SU-DHL-6 (cell line): Measurements from ENCODE around the gene MPHOSPH6.

Experiments used
- H2AFZ ChIP-seq: fragments of 200-600 bp; sonication (generic); 2 replicates; pipeline ENCODE4 v1.6.1; 2014; ENCODE audit warnings: low read depth, mild to moderate bottlenecking, moderate library complexity, mixed read lengths, antibody characterized with exemption, low read length; ENCODE audit not compliant: severe bottlenecking
- H3F3A ChIP-seq: fragments of 200-600 bp; shearing (Covaris generic); 2 replicates; pipeline ENCODE4 v1.6.0; 2016; ENCODE audit warnings: antibody characterized with exemption, mild to moderate bottlenecking; ENCODE audit not compliant: insufficient read depth
- H3K27ac ChIP-seq: fragments of 200-600 bp; sonication (generic); 2 replicates; pipeline ENCODE4 v1.5.1; 2016; ENCODE audit warnings: low read depth, mild to moderate bottlenecking, low read length, moderate library complexity, mixed read lengths
- H3K27me3 ChIP-seq: fragments of 200-600 bp; sonication (generic), shearing (Covaris generic); 2 replicates; pipeline ENCODE4 v1.6.0; 2014; ENCODE audit warnings: mild to moderate bottlenecking, low read length
- H3K36me3 ChIP-seq: fragments of 200-600 bp; sonication (generic); 2 replicates; pipeline ENCODE4 v1.6.1; 2014; ENCODE audit warnings: mild to moderate bottlenecking, low read length, mixed read lengths
- H3K4me2 ChIP-seq: fragments of 300-600, 200-600 bp; shearing (Covaris generic), sonication (generic); 2 replicates; pipeline ENCODE4 v1.6.0; 2014; ENCODE audit warnings: low read length, low read depth, mild to moderate bottlenecking; ENCODE audit not compliant: poor library complexity, severe bottlenecking
- H3K4me3 ChIP-seq: fragments of 200-600 bp; sonication (generic); 2 replicates; pipeline ENCODE4 v1.5.1; 2014; ENCODE audit warnings: antibody characterized with exemption, low read length, mild to moderate bottlenecking, mixed read lengths; ENCODE audit not compliant: insufficient read depth, poor library complexity, severe bottlenecking
- H3K79me2 ChIP-seq: fragments of 200-600 bp; sonication (generic); 2 replicates; pipeline ENCODE4 v1.6.1; 2014; ENCODE audit warnings: mild to moderate bottlenecking, low read length, moderate library complexity; ENCODE audit not compliant: insufficient read depth
- H3K9ac ChIP-seq: fragments of 200-600 bp; sonication (generic); 2 replicates; pipeline ENCODE4 v1.7.0; 2014; ENCODE audit warnings: mild to moderate bottlenecking, low read length
- H3K9me2 ChIP-seq: fragments of 200-600 bp; sonication (generic); replicated peaks from 2 replicates; pipeline ENCODE4 v1.6.1; 2014; ENCODE audit warnings: low read length; ENCODE audit not compliant: insufficient read depth
- H3K9me3 ChIP-seq: fragments of 200-600 bp; sonication (generic); 2 replicates; pipeline ENCODE4 v1.6.1; 2014; ENCODE audit warnings: low read length, mixed read lengths; ENCODE audit not compliant: insufficient read depth
- H4K20me1 ChIP-seq: fragments of 200-600 bp; sonication (generic); 2 replicates; pipeline ENCODE4 v1.6.1; 2014; ENCODE audit warnings: low read depth, mild to moderate bottlenecking, antibody characterized with exemption, low read length, moderate library complexity, mixed read lengths
- EZH2phosphoT487 ChIP-seq: fragments of 200-600 bp; sonication (generic), shearing (Covaris generic); conservative IDR thresholded peaks from 2 replicates; pipeline ENCODE4 v1.6.1; 2018; ENCODE audit warnings: mild to moderate bottlenecking, antibody characterized with exemption, low read length, moderate library complexity, mixed read lengths
- TF ChIP-seq, protein P1 (sequence below): fragments of 200-600 bp; sonication (generic); IDR thresholded peaks from one replicate; pipeline ENCODE4 v1.5.1; 2017; ENCODE audit warnings: antibody characterized with exemption, mild to moderate bottlenecking, low read length, moderate library complexity; ENCODE audit not compliant: insufficient read depth, poor library complexity, severe bottlenecking

MPHOSPH6 gene

DNA sequence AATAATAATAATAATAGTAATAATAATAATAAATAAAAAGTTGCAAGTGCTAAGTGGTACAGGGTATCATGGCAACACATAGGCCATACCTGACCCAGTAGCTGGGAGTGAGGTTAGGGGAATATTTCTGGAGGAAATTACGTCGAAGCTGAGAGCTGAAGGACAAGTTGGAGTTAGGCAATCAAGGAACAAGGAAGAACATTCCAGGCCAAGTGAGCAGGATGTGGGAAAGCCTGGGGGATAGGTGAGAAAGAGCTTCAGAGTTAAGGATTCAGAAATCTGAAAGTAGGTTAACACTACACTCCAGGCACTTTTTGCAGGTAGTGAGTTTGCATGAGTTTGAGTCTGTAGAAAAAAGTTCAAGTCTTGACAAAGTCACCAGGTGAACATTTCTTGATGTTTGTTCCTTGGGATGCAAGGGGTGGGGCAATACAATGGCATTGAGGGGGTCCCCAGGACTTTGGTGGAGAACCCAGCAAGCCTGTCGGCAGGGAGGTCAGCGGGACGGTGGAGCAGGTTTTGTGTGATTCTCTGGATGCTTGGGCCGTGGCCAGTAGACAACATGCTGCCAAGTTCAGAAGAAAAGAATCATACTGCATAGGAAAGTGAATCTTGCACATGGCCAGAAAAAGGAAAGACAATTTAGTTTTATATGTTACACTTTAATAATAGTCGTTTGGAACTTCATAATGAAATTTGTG lies 27.7 kb upstream of the MPHOSPH6 start:
- H3K27ac ChIP-seq: no peak overlapping the region
- TF ChIP-seq, protein P1, sequence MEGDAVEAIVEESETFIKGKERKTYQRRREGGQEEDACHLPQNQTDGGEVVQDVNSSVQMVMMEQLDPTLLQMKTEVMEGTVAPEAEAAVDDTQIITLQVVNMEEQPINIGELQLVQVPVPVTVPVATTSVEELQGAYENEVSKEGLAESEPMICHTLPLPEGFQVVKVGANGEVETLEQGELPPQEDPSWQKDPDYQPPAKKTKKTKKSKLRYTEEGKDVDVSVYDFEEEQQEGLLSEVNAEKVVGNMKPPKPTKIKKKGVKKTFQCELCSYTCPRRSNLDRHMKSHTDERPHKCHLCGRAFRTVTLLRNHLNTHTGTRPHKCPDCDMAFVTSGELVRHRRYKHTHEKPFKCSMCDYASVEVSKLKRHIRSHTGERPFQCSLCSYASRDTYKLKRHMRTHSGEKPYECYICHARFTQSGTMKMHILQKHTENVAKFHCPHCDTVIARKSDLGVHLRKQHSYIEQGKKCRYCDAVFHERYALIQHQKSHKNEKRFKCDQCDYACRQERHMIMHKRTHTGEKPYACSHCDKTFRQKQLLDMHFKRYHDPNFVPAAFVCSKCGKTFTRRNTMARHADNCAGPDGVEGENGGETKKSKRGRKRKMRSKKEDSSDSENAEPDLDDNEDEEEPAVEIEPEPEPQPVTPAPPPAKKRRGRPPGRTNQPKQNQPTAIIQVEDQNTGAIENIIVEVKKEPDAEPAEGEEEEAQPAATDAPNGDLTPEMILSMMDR: no peak
- no peak for TF ChIP-seq EZH2phosphoT487

DNA sequence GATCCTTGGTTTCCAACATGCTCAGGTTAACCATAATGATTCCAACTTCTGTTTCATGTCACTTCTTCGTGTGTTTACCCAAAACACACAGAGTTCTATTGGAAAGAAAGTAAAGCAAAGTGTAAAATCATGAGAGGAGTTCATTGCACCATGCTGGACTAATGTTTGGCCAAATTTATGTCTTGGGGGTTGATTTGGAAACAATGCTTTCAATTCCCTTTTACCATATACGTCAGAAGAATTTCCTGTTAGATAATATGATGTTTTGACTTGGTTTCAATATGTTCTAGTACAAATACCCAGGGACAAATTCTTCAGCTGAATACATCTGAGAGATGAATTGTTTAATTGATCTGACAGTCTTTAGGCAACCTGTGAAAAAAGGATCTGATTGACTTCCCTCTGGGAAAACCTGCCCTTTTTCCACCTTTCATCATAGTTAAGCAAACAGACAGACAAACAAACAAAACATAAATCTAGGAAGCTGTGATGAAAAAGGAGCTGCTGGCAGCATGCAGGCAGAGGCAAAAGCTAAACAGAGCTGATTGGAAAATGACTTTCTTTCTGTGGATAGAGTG lies 26.0 kb upstream of the MPHOSPH6 start:
- Histone ChIP-seq H3K27ac (no peak overlapping the region), H3K9ac (no peak overlapping the region), H2AFZ (no peak overlapping the region), H4K20me1 (no peaks in the 10 kb centered on the region), H3K9me3 (no peaks in the 10 kb centered on the region), H3K79me2 (no peaks in the 10 kb centered on the region), H3K4me2 (no peak overlapping the region), H3K4me3 (no peak overlapping the region), H3K27me3 (no peaks in the 10 kb centered on the region), H3F3A (no peaks in the 10 kb centered on the region), H3K36me3 (no peaks in the 10 kb centered on the region), H3K9me2 (no peaks in the 10 kb centered on the region)
- TF ChIP-seq EZH2phosphoT487: no peak
- TF ChIP-seq, protein P1: no peak

More for the DNA sequence above, 27.7 kb upstream of the MPHOSPH6 start:
- Histone ChIP-seq H3F3A (no peaks in the 10 kb centered on the region), H3K36me3 (no peaks in the 10 kb centered on the region), H3K9me2 (no peaks in the 10 kb centered on the region), H3K9me3 (no peaks in the 10 kb centered on the region), H3K27me3 (no peaks in the 10 kb centered on the region), H3K9ac (no peak overlapping the region), H3K4me3 (no peak overlapping the region), H3K79me2 (no peaks in the 10 kb centered on the region), H2AFZ (no peak overlapping the region), H4K20me1 (no peaks in the 10 kb centered on the region), H3K4me2 (no peak overlapping the region)

DNA sequence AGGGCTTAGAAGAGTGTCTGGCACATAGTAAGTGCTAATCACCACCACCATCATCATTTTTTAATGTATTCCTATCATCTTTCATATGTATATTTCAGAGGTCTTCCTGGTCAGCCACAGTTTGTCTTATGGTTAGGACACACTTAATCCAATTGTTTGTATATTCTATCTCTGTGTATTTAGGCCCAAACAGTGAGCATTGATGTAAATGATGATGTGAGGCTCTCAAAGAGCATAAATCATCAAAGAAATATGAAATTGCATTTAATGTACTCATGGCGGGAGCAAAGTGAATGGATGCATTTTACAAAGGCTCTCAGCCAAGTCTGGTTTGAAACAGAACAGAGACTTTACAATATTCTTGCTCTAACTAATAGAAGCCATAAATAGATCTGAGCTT lies 24.1 kb upstream of the MPHOSPH6 start:
- no peaks in the 10 kb centered on the region for H3K9me3 ChIP-seq
- no peak overlapping the region for H3K27ac ChIP-seq
- no peaks in the 10 kb centered on the region for H3K36me3 ChIP-seq
- H3K79me2 ChIP-seq: no peaks in the 10 kb centered on the region
- H3K4me3 ChIP-seq: no peak overlapping the region
- H4K20me1 ChIP-seq: no peaks in the 10 kb centered on the region
- no peak for TF ChIP-seq EZH2phosphoT487
- TF ChIP-seq, protein P1: no peak
- H3K9me2 ChIP-seq: no peaks in the 10 kb centered on the region
- no peak overlapping the region for H3K4me2 ChIP-seq
- H2AFZ ChIP-seq: no peak overlapping the region
- H3K9ac ChIP-seq: no peak overlapping the region
- no peaks in the 10 kb centered on the region for H3F3A ChIP-seq
- H3K27me3 ChIP-seq: no peaks in the 10 kb centered on the region
